MV-4-11 (cell line): ENCODE results near the gene HIPK1.

Experiments
- DNase-seq: peaks from one replicate; lab custom pipeline; 2025; lab: John Stamatoyannopoulos, UW

The HIPK1 gene

GRCh38 chr1:113928941-113929749 lies at the start of gene HIPK1:
Gene HIPK1, plus strand, starts transcription at chr1:113929324.
- DNase-seq: peak; percentile 80

GRCh38 chr1:113879739-113880038 lies 49.4 kb upstream of the HIPK1 start:
- no peak for DNase-seq

GRCh38 chr1:113881661-113882060 lies 47.5 kb upstream of the HIPK1 start:
- DNase-seq: no peak

GRCh38 chr1:113886417-113887401 lies 42.4 kb upstream of the HIPK1 start:
- DNase-seq: no peak

DNA sequence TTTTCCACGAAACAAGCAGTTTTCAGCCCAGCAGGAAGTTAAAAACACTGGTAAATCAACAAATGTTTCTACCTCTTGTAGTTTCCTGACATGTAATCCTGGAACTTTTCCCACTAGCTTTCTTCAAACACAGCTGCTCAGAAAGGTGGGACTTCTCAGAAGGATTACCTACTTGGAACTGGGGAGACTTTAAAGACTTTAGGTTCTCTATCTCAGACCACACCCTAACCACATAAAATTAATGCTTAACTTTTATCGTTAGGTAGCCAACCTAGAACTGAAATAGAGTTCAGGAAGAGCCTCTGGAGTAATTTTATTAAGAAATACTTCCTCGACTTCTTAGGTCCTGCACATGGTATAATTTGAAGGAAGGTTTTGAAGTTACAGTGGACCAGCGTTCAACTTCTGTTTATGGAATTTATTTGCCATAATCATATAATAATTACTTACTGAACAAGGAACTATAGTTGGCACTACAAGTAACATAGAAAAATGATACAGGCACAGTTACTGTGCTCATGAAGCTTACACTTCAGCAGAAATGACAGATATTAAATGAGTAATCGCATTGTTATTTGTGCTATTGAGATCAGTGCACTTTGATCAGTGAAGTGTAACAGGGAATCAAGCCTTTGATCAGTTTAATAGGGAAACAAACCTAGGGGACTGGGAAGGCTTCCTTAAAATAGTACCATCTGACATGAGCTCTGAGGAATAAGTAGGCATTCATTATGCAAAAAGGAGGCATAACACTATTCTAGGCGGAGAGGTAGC lies 41.5 kb upstream of the HIPK1 start, which contains the start of gene BCL2L15:
BCL2L15 (minus strand) TSS at position 180 of the 774 bp plus-strand sequence. CDS start 206 bp downstream, outside the sequence.
- no peak for DNase-seq

- no peak for DNase-seq
Measured at GRCh38 chr1:113890816-113891215, 38.3 kb upstream of the HIPK1 start.

DNA sequence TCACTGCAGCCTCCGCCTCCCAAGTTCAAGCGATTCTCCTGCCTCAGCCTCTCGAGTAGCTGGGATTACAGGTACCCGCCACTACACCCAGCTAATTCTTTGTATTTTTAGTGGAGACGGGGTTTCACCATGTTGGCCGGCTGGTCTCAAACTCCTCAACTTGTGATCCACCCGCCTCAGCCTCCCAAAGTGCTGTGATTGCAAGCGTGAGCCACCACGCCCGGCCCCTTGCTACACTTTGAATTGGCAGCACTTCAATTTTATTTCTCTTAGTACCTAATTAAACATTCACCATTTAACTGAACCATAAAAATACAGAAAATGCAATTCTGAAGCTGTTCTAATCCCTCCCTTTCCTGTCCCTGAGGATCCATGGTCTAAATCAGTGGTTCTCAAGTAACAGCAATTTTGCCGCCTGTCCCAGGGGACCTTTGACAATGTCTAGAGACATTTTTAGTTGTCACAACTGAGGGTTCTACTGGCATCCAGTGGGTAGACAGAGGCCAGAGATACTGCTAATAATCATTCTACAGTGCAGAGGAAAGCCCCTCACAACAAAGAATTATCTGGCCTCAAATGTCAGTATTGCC lies 37.4 kb upstream of the HIPK1 start:
- no peak for DNase-seq

DNA sequence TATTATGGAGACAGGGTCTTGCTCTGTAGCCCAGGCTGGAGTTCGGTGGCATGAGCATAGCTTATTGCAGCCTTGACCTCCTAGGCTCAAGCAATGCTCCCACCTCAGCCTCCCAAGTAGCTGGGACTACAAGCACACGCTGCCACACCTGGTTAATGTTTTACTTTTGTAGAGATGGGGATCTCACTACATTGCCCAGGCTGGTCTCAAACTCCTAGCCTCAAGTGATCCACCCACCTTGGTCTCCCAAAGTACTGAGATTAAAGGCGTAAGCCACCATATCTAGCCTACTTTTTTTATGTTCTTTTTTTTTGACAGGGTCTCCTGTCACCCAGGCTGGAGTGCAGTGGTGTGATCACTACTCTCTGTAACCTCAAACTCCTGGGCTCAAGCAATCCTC lies 35.9 kb upstream of the HIPK1 start:
- no peak for DNase-seq

- DNase-seq: no peak
Measured at GRCh38 chr1:113895098-113895497, 34.0 kb upstream of the HIPK1 start.

DNA sequence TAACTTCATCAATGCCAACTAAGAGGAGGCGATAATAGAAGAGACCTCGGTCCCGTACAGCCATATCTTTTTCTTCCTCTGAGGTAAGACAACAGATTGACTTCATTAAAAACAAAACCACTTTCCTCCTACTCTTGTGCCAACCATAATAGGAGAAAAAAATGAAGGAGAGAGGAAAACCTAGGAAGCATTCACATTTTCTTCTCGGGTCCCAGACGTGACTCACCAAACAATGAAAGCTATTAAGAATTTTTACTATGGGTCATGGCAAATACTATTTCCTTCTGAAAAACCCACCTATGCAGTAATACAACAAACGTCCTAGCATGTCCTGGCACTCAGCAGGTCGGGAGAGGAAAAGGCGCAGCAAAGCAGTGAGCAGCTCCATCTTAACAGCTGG lies 33.2 kb upstream of the HIPK1 start:
- no peak for DNase-seq

DNA sequence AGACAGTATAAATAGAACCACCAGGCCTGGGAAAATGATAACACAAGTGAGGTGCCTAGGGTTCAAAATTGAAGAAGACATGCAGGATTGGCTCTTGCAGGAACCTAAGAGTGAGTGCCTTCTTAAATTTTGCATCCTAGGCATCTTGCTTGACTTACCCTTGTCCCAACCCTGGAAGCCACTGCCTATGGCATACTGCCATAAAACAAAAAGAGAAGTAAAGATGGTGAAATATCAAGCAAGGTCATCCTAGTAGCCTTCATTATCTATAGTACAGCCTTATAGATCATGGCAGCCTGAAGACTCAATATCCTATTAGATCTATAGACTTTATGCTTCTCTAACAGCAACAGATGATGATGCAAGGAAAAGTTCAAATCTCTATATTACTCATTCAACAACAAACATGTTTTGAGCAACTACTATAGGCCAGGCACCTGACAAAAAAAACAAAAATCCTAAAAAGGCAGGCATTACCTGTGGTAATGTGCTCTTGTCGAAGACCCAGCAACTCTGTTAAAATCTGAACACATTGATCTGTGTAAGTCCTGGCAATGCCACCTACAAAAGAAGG lies 30.8 kb upstream of the HIPK1 start:
- DNase-seq: peak; percentile 30

DNA sequence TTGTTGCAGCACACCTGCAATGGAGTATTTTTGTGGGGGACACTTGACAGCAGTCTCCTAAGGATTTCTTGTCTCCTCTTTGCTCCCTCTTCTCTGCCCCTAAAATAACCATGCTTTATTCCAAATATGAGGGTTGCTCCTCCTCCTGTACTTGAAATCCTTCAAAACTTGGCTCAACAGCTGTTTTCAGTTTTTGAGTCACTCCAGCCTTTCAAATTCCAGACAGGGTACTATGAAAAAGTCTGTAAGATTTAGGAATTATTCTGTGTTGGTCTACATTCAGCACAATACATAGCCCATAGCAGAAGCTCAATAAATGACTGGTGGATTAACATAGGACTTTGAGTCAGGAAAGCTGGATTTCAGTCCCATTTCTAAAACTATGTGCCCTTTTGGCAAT lies 30.0 kb upstream of the HIPK1 start:
- no peak for DNase-seq

DNA sequence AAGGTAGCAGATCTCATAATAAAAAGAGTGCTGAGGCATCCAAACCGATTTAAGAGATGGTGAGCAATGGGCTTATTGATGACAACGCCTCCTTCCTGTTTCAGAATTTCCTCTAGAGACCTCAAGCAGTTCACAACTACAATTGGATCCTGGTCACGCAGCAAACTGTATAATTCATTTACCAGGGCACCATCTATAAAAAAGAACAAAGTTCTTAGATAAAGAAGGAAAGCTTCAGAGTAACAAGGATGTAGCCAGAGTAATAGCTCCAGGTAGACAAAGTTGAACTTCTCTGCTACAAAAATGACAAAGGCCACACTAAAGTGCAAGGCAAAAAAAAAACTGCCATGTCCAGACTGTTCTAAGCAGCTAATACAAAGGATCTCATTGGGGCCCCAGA lies 27.9 kb upstream of the HIPK1 start:
- peak; percentile 22 for DNase-seq

- DNase-seq: peak; percentile 14
Measured at GRCh38 chr1:113903501-113904292, 25.4 kb upstream of the HIPK1 start.

DNA sequence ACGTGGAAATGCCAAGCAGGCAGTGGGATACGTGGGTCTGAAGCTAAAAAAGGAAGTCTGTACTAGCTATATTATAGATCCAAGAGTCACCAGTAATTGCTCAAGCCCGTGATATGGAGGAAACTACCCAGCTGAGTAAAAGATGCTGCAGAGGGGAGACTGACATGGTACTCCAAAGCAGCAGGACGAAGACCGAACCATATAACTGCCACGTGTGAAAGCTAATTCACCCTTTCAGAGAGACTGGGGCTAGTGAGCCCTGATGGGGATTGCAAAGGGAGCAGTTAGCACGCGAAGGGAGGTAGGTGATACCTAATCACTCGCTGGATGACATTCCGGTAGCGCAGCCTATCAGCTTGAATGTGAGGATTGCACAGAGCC lies 24.8 kb upstream of the HIPK1 start:
- DNase-seq: peak; percentile 62

GRCh38 chr1:113904674-113905434 lies 24.3 kb upstream of the HIPK1 start, which contains the start of the genes AP4B1 and DCLRE1B:
Gene AP4B1, minus strand, starts transcription at chr1:113904799. Its CDS starts 82 bp downstream, at chr1:113904717.
Gene DCLRE1B, plus strand, starts transcription at chr1:113905326. Its CDS starts 261 bp downstream, at chr1:113905587.
- DNase-seq: peak; percentile 100

GRCh38 chr1:113905435-113905861 lies 23.7 kb upstream of the HIPK1 start:
- DNase-seq: no peak

GRCh38 chr1:113912594-113913311 lies 16.4 kb upstream of the HIPK1 start:
- DNase-seq: no peak

GRCh38 chr1:113913312-113913668 lies 15.8 kb upstream of the HIPK1 start:
- DNase-seq: no peak
